ENCODE data around the gene CCDC30. TPM values are rescaled to one million over a fixed set of nuclear protein-coding genes. Genes with fewer than 3 reads are reported as not detected.

The CCDC30 gene
- total RNA-seq, 1 experiment from 2014 or later, result 1.8 TPM

DNA sequence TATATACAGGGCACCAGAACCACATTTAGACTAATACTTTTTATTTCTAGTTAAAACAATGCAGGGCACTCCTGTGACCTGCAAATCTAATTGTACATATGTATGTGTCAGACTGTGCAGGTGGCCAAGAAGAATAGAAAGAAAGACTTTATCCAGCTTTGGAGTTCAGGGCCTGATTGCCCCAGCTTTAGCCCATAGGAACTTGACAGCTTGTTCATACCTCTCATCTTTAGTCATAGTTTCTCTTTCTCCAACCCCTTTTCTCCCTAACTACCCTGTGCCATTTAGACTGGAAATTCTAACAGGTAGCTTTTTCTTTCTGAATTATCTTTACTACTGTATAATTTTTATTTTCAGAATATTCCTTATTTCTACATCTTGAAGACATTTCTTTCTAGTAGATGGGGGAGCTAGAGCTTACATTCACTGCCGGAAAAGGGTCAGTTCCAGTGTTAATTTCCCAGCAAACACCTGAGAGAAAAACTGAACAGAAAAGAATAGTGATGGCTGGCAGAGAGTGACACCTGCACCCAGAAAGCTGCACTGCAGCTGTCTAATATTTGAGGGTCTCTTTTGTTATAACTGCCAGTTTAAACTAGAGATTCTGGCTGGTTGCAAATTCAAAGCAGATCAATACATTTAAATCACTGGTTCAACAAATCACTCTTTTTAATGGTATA lies 227.5 kb downstream of the CCDC30 start:
- DNase-seq (ENCODE audit: low spot score), result no peak

GRCh38 chr1:42691157-42691498 lies 228.0 kb downstream of the CCDC30 start:
- no peak for DNase-seq (ENCODE audit: low spot score)

DNA sequence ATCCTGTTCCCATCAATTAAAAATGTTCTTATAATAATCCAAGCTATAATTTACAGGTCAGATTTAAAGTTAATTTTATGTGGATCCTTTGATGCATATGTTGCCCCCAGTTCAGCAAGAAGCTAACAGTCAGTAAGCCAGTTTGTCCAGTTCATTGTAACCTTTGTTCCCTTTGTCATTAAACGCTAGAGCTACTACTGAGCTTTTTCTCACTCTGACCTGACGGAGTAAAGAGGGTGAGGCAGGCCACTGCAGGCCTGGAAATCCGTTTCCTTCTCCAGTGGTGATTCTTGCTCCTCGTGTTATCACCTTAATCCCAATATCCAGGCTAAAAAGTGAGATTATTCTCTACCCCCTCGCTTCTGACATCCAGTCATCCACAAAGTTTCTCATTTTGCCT lies 229.4 kb downstream of the CCDC30 start:
- DNase-seq (ENCODE audit: low spot score), result no peak

DNA sequence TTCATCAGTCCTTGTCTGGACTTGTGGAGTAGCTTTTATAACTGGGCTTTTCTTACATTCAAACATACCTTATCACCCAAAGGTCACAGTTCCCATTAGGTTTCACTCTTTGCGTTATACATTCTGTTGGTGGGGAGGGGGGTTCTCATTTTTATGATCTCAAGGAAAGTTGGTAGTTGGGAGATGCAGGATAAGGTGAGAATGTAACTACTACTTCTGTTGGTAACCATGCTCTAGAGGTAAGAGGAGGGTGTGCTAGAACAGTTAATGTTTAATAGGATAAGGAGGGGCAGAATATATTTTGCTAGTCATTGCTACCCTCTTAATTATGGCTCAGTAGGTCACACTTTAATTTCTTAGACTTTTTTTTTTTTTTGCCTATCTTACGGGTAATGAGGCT lies 229.8 kb downstream of the CCDC30 start:
- DNase-seq (ENCODE audit: low spot score), result no peak

GRCh38 chr1:42698081-42698813 lies 235.2 kb downstream of the CCDC30 start:
- DNase-seq (ENCODE audit: low spot score), result no peak

GRCh38 chr1:42700006-42700405 lies 236.9 kb downstream of the CCDC30 start:
- DNase-seq (ENCODE audit: low spot score), result no peak

DNA sequence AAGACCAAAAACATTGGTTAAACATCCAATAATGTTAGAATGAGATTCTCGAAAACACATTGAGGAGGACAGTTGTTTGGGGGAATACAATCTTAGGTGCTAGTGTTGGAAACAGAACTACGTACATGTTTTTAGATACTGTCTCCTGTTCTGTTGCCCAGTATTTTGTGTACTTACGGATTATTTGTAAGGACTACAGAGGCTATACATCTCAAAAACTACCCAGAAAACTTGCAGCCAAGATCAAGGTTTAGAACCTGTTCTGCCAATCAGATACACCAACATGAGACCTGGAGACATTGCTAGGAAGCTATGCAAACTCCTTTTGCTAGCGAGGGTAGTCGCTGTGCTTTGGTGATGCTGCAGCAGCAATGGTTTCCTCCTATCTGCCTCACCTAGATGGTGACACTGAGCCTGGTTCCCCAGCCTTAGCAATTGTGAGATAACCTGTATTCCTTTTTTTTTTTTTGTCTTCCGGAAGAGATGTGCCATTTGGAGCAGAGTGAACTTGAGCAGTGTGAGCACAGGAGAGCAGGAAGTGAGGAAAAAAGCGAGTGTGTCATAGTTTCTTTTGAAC lies 240.9 kb downstream of the CCDC30 start:
- no peak for DNase-seq (ENCODE audit: low spot score)

Other genes starting within 250 kb of the CCDC30 start
- 20.4 and 27.3 TPM in 2 replicates for gene FOXJ3, start 128.1 kb upstream of the CCDC30 start, total RNA-seq (2014; rRNA removed; shearing (Covaris generic))
- gene RIMKLA, start 82.5 kb upstream of the CCDC30 start, total RNA-seq (2014; rRNA removed; shearing (Covaris generic)), result 0.62 TPM in 1 of 2 replicates, not detected in the other
- not detected in 2 replicates for gene ZMYND12, start 7.3 kb upstream of the CCDC30 start, total RNA-seq (2014; rRNA removed; shearing (Covaris generic))
- 8.7 and 10.9 TPM in 2 replicates for gene PPCS, start 6.7 kb upstream of the CCDC30 start, total RNA-seq (2014; rRNA removed; shearing (Covaris generic))
- 74.9 and 114 TPM in 2 replicates for gene PPIH, start 195.1 kb downstream of the CCDC30 start, total RNA-seq (2014; rRNA removed; shearing (Covaris generic))
- gene YBX1, start 219.1 kb downstream of the CCDC30 start, total RNA-seq (2014; rRNA removed; shearing (Covaris generic)), result 744 and 821 TPM in 2 replicates